8988T (cell line): ENCODE data around the gene CPSF6.
"Not testable (repeated sequence)": the region's sequence is repeated elsewhere in the genome, so short reads cannot be mapped to it uniquely, and the experiment has no call there.

Experiments
- DNase-seq: peaks from one replicate; pipeline ENCODE4 v3.0.0; 2011

The CPSF6 gene

GRCh38 chr12:69262264-69262974, 23.1 kb downstream of the CPSF6 start:
- no peak for DNase-seq

DNA sequence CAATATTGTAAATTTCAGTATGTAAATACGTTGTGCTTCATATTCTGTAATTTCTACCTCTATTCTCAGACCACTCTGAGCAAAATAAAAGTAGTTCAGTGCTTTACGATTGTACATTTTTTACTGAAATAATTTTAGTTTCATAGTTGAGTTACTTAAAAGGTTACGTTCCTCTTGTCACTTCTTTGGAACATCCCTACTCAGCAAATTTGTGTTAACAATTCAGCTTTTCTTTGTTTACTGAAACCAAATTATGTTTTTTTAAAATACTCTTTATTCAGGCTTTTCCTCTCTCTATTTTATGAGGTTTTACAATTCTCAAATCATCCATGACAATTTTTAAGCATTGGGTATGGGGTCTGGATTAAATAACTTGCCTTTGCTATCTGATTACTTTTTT, 25.8 kb downstream of the CPSF6 start:
- no peak for DNase-seq

GRCh38 chr12:69265633-69266032, 26.3 kb downstream of the CPSF6 start:
- not testable (repeated sequence) for DNase-seq

- no peak for DNase-seq
Measured at GRCh38 chr12:69266036-69266635, 26.8 kb downstream of the CPSF6 start.

GRCh38 chr12:69269736-69270135, 30.4 kb downstream of the CPSF6 start:
- no peak for DNase-seq

- no peak for DNase-seq
Measured at GRCh38 chr12:69272511-69272910, 33.1 kb downstream of the CPSF6 start.

- DNase-seq, result no peak
Measured at GRCh38 chr12:69274861-69275260, 35.5 kb downstream of the CPSF6 start.

- DNase-seq, result no peak
Measured at GRCh38 chr12:69275471-69275891, 36.1 kb downstream of the CPSF6 start.

DNA sequence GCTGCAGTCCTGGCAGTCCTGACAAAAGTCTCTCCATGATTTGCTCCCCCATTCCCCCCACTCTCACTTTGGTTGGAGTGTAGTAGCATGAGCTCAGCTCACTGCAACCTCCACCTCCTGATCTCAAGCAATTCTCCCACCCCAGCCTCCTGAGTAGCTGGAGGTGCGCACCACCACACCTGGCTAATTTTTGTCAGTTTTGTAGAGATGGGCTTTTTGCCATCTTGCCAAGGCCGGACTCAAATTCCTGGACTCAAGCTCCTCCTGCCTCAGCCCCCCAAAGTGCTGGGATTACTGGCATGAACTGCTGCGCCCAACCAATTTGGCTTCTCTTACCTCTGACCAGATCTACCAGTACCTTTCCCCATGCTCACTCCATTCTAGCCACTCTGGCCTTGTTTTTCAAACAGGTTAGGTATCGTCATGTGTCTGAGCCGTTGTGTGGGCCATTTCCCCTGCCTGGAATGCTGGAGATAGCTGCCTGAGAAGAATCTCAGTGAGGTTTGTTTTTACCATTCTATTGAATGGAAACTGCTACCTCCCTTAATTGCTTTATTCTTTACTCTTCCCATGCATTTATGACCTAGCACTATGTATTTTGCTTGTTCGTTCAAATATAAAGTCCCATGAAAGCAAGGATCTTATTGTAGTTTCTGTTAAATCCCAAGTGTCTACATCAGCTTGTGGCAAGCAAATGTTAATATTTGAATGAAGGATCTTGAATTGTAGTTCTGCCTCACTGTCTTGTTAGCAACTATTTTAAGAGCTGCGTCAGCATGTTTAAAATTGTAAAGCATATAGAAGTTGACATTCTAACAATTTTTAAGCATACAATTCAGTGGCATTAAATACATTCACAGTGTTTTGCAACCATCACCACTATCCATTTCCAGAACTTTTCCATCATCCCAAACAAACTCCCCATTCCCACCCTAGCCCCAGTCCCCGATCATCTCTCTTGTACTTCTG, 39.7 kb downstream of the CPSF6 start:
- DNase-seq, result no peak

- no peak for DNase-seq
Measured at GRCh38 chr12:69284131-69284530, 44.8 kb downstream of the CPSF6 start.

DNA sequence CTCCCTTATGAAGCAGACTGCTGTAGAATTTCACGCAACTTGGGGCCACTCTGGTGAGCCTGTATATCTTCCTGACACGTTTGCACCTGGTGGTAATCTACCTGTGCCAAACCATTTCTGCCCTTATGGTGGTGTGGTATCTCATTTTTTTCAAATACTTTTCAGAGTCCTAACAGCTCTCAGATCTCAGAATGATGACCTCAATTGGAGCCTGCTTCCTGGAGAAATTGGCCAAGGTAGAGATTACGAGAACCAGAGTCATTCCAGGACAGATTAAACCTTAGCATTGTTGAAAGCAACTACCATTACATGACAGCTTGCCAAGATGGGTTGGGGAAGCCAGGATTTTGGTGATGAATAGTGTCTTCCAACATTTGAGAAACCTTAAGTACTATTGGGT, 48.2 kb downstream of the CPSF6 start:
- no peak for DNase-seq

- peak; percentile 14 for DNase-seq
Measured at GRCh38 chr12:69290545-69291277, 51.3 kb downstream of the CPSF6 start.

DNA sequence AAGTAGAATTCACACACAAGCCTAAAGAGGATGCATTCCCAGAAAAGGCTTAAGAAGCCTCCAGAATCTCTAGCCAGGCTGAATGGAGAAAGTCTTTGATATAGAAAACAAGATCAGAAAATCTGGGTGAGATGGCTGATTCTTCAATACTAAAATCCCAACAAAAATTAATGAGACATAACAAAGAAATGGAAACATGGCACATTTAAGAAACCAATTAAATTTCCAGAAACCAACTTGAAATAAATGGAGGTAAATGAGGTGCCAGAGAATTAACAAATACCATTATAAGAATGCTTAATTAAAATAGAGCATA, 51.9 kb downstream of the CPSF6 start:
- no peak for DNase-seq

DNA sequence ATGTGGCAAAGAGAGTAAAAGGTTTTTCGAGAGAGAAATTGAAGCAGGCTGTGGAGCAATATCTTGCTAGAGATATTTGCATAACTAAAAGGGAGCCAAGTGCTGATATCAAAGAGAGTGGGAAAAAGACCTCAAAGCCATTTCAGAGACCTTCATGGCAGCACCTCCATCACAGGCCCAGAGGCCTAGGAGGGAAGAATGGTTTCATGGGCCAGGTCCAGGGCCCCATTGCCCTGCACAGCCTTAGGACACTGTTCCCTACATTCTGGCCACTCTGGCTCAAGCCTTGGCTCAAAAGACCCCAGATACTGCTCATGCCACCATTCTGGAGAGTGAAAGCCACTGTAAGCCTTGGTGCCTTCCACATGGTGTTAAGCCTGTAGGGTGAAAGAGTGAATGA, 58.8 kb downstream of the CPSF6 start:
- no peak for DNase-seq

DNA sequence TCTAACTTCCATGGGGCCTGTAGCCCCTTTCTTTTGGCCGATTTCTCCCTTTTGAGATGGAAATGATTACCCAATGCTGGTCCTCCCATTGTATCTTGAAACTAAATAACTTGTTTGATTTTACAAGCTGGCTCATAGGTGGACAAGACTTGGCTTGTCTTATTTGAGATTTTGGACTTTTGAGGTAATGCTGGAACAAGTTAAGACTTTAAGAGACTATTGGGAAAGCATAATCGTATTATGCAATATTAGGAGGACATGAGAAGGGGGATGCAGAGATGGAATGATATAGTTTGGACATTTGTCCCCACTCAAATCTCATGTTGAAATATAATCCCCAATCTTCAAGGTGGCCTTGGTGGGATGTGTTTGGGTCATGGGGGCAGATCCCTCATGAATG, 59.6 kb downstream of the CPSF6 start:
- DNase-seq, result no peak

DNA sequence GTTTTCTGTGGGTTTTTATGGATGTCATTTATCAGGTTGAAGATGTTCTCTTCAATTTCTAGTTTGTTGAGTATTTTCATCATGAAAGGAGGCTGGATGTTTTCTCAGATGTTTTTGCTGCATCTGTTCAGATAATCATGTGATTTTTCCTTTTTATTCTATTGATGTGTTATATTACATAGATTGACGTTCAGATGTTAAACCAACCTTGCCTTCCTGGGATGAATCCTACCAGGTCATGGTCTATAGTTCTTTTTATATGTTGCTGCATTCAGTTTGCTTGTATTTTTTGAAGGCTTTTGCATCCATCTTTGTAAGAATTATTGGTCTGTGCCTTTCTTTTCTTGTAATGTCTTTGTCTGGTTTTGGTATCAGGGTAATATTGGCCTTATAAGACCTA, 64.9 kb downstream of the CPSF6 start:
- no peak for DNase-seq

GRCh38 chr12:69309461-69309860, 70.1 kb downstream of the CPSF6 start:
- no peak for DNase-seq

DNA sequence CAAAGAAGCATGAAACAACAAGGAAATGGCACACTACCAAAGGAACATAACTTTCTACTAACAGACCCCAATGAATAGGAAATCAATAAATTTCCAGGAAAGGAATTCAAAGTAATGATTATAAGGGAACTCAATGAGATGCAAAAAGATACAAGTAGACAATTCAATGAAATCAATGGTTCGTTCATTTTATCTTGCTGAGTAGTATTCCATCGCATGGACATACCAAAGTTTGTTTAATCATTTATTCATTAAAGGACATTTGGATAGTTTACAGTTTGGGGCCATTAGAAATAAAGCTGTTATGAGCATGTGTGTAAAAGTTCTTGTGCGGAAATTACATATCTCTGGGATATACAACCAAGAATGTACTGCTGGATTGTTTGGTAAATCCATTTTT, 73.8 kb downstream of the CPSF6 start:
- DNase-seq, result no peak

DNA sequence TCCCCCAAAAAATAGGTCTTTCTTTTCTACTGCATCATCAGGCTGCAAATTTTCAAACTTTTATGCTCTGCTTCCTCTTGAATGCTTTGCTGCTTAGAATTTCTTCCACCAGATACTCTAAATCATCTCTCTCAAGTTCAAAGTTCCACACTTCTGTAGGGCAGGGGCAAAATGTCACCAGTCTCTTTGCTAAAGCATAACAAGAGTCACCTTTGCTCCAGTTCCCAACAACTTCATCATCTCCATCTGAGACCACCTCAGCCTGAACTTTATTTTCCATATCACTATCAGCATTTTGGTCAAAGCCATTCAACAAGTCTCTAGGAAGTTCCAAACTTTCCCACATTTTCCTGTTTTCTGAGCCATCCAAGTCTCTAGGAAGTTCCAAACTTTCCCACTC, 77.4 kb downstream of the CPSF6 start:
- not testable (repeated sequence) for DNase-seq

GRCh38 chr12:69317233-69317632, 77.9 kb downstream of the CPSF6 start:
- DNase-seq, result not testable (repeated sequence)

GRCh38 chr12:69318225-69318624, 78.9 kb downstream of the CPSF6 start:
- DNase-seq, result no peak

- no peak for DNase-seq
Measured at GRCh38 chr12:69321351-69321750, 82.0 kb downstream of the CPSF6 start.
